Measurements from ENCODE around the gene SOCS2.

SOCS2 gene
- total RNA-seq, result 23.3 to 27.5 (median 23.4) reads per million in 3 donors

GRCh38 chr12:93571925-93572711, at the start of gene SOCS2:
Gene SOCS2, plus strand, starts transcription at chr12:93572675. Its CDS starts 223 bp downstream, at chr12:93572898.
- peaks cover 5% of the 10 kb centered on the region for H3K36me3 ChIP-seq (ENCODE audit: control insufficient read depth, insufficient read depth, low read length)
- DNase-seq, result peak in 1 of 3 donors; percentile 23
- H3K9me3 ChIP-seq (ENCODE audit: control insufficient read depth, low read length), result no peaks in the 10 kb centered on the region
- H3K4me3 ChIP-seq (ENCODE audit: insufficient read depth, low read depth, low read length, poor library complexity, severe bottlenecking), result peak within 1 kb of the TSS; percentile 96
- peak within 1 kb of the TSS; percentile 78 for H3K27ac ChIP-seq (ENCODE audit: insufficient read depth, low read length, poor library complexity, severe bottlenecking)
- H3K27me3 ChIP-seq (replicated peaks; ENCODE audit: control insufficient read depth, insufficient read depth, low read length, poor library complexity, severe bottlenecking), result no peaks in the 10 kb centered on the region
- peaks cover 21% of the 10 kb centered on the region for H3K4me1 ChIP-seq (ENCODE audit: control insufficient read depth, insufficient read depth, low read length, poor library complexity, severe bottlenecking)

- H3K4me1 ChIP-seq (ENCODE audit: control insufficient read depth, insufficient read depth, low read length, poor library complexity, severe bottlenecking), result no peaks in the 10 kb centered on the region
- H3K4me3 ChIP-seq (ENCODE audit: insufficient read depth, low read depth, low read length, poor library complexity, severe bottlenecking), result no peak overlapping the region
- DNase-seq, result no peak
- no peak overlapping the region for H3K27ac ChIP-seq (ENCODE audit: insufficient read depth, low read length, poor library complexity, severe bottlenecking)
- no peaks in the 10 kb centered on the region for H3K9me3 ChIP-seq (ENCODE audit: control insufficient read depth, low read length)
- peaks cover 3% of the 10 kb centered on the region for H3K27me3 ChIP-seq (replicated peaks; ENCODE audit: control insufficient read depth, insufficient read depth, low read length, poor library complexity, severe bottlenecking)
- H3K36me3 ChIP-seq (ENCODE audit: control insufficient read depth, insufficient read depth, low read length), result no peaks in the 10 kb centered on the region
Observed at GRCh38 chr12:93524386-93525133, 47.9 kb upstream of the SOCS2 start.

GRCh38 chr12:93526786-93527428, 45.6 kb upstream of the SOCS2 start:
- H3K27ac ChIP-seq (ENCODE audit: insufficient read depth, low read length, poor library complexity, severe bottlenecking), result no peak overlapping the region
- H3K4me1 ChIP-seq (ENCODE audit: control insufficient read depth, insufficient read depth, low read length, poor library complexity, severe bottlenecking), result peaks cover 7% of the 10 kb centered on the region
- H3K27me3 ChIP-seq (replicated peaks; ENCODE audit: control insufficient read depth, insufficient read depth, low read length, poor library complexity, severe bottlenecking), result peaks cover 3% of the 10 kb centered on the region
- H3K4me3 ChIP-seq (ENCODE audit: insufficient read depth, low read depth, low read length, poor library complexity, severe bottlenecking), result no peak overlapping the region
- no peak for DNase-seq
- H3K9me3 ChIP-seq (ENCODE audit: control insufficient read depth, low read length), result no peaks in the 10 kb centered on the region
- H3K36me3 ChIP-seq (ENCODE audit: control insufficient read depth, insufficient read depth, low read length), result no peaks in the 10 kb centered on the region

- Histone ChIP-seq H3K4me1 (ENCODE audit: control insufficient read depth, insufficient read depth, low read length, poor library complexity, severe bottlenecking) (peaks cover 7% of the 10 kb centered on the region), H3K4me3 (ENCODE audit: insufficient read depth, low read depth, low read length, poor library complexity, severe bottlenecking) (no peak overlapping the region), H3K27me3 (replicated peaks; ENCODE audit: control insufficient read depth, insufficient read depth, low read length, poor library complexity, severe bottlenecking) (no peaks in the 10 kb centered on the region), H3K36me3 (ENCODE audit: control insufficient read depth, insufficient read depth, low read length) (no peaks in the 10 kb centered on the region), H3K9me3 (ENCODE audit: control insufficient read depth, low read length) (no peaks in the 10 kb centered on the region), H3K27ac (ENCODE audit: insufficient read depth, low read length, poor library complexity, severe bottlenecking) (no peak overlapping the region)
- no peak for DNase-seq
Observed at GRCh38 chr12:93530358-93530757, 42.1 kb upstream of the SOCS2 start.

GRCh38 chr12:93533310-93533709, 39.2 kb upstream of the SOCS2 start:
- H3K27me3 ChIP-seq (replicated peaks; ENCODE audit: control insufficient read depth, insufficient read depth, low read length, poor library complexity, severe bottlenecking), result no peaks in the 10 kb centered on the region
- no peaks in the 10 kb centered on the region for H3K9me3 ChIP-seq (ENCODE audit: control insufficient read depth, low read length)
- peaks cover 7% of the 10 kb centered on the region for H3K4me1 ChIP-seq (ENCODE audit: control insufficient read depth, insufficient read depth, low read length, poor library complexity, severe bottlenecking)
- DNase-seq, result no peak
- H3K27ac ChIP-seq (ENCODE audit: insufficient read depth, low read length, poor library complexity, severe bottlenecking), result no peak overlapping the region
- H3K4me3 ChIP-seq (ENCODE audit: insufficient read depth, low read depth, low read length, poor library complexity, severe bottlenecking), result no peak overlapping the region
- no peaks in the 10 kb centered on the region for H3K36me3 ChIP-seq (ENCODE audit: control insufficient read depth, insufficient read depth, low read length)

GRCh38 chr12:93536111-93536765, 36.2 kb upstream of the SOCS2 start:
- Histone ChIP-seq H3K4me3 (ENCODE audit: insufficient read depth, low read depth, low read length, poor library complexity, severe bottlenecking) (no peak overlapping the region), H3K4me1 (ENCODE audit: control insufficient read depth, insufficient read depth, low read length, poor library complexity, severe bottlenecking) (no peaks in the 10 kb centered on the region), H3K27ac (ENCODE audit: insufficient read depth, low read length, poor library complexity, severe bottlenecking) (no peak overlapping the region), H3K27me3 (replicated peaks; ENCODE audit: control insufficient read depth, insufficient read depth, low read length, poor library complexity, severe bottlenecking) (no peaks in the 10 kb centered on the region), H3K9me3 (ENCODE audit: control insufficient read depth, low read length) (no peaks in the 10 kb centered on the region), H3K36me3 (ENCODE audit: control insufficient read depth, insufficient read depth, low read length) (no peaks in the 10 kb centered on the region)
- DNase-seq, result no peak

- no peaks in the 10 kb centered on the region for H3K4me1 ChIP-seq (ENCODE audit: control insufficient read depth, insufficient read depth, low read length, poor library complexity, severe bottlenecking)
- H3K9me3 ChIP-seq (ENCODE audit: control insufficient read depth, low read length), result no peaks in the 10 kb centered on the region
- no peak for DNase-seq
- H3K27me3 ChIP-seq (replicated peaks; ENCODE audit: control insufficient read depth, insufficient read depth, low read length, poor library complexity, severe bottlenecking), result no peaks in the 10 kb centered on the region
- no peak overlapping the region for H3K27ac ChIP-seq (ENCODE audit: insufficient read depth, low read length, poor library complexity, severe bottlenecking)
- no peaks in the 10 kb centered on the region for H3K36me3 ChIP-seq (ENCODE audit: control insufficient read depth, insufficient read depth, low read length)
- no peak overlapping the region for H3K4me3 ChIP-seq (ENCODE audit: insufficient read depth, low read depth, low read length, poor library complexity, severe bottlenecking)
Observed at GRCh38 chr12:93536766-93537488, 35.5 kb upstream of the SOCS2 start.

- DNase-seq, result no peak
- Histone ChIP-seq H3K36me3 (ENCODE audit: control insufficient read depth, insufficient read depth, low read length) (no peaks in the 10 kb centered on the region), H3K4me1 (ENCODE audit: control insufficient read depth, insufficient read depth, low read length, poor library complexity, severe bottlenecking) (no peaks in the 10 kb centered on the region), H3K9me3 (ENCODE audit: control insufficient read depth, low read length) (no peaks in the 10 kb centered on the region), H3K27me3 (replicated peaks; ENCODE audit: control insufficient read depth, insufficient read depth, low read length, poor library complexity, severe bottlenecking) (no peaks in the 10 kb centered on the region), H3K4me3 (ENCODE audit: insufficient read depth, low read depth, low read length, poor library complexity, severe bottlenecking) (no peak overlapping the region), H3K27ac (ENCODE audit: insufficient read depth, low read length, poor library complexity, severe bottlenecking) (no peak overlapping the region)
Observed at GRCh38 chr12:93537769-93538168, 34.7 kb upstream of the SOCS2 start.

- Histone ChIP-seq H3K4me1 (ENCODE audit: control insufficient read depth, insufficient read depth, low read length, poor library complexity, severe bottlenecking) (no peaks in the 10 kb centered on the region), H3K27ac (ENCODE audit: insufficient read depth, low read length, poor library complexity, severe bottlenecking) (no peak overlapping the region), H3K36me3 (ENCODE audit: control insufficient read depth, insufficient read depth, low read length) (no peaks in the 10 kb centered on the region), H3K9me3 (ENCODE audit: control insufficient read depth, low read length) (no peaks in the 10 kb centered on the region), H3K4me3 (ENCODE audit: insufficient read depth, low read depth, low read length, poor library complexity, severe bottlenecking) (no peak overlapping the region), H3K27me3 (replicated peaks; ENCODE audit: control insufficient read depth, insufficient read depth, low read length, poor library complexity, severe bottlenecking) (no peaks in the 10 kb centered on the region)
- no peak for DNase-seq
Observed at GRCh38 chr12:93539821-93540220, 32.7 kb upstream of the SOCS2 start.
